ENCODE data around the gene TAX1BP1.

Gene TAX1BP1

GRCh38 chr7:27739909-27740448 lies at the start of gene TAX1BP1:
Gene TAX1BP1, plus strand, starts transcription at chr7:27740162. Its CDS starts 8,363 bp downstream, at chr7:27748525.
- DNase-seq, result peak; percentile 92

DNA sequence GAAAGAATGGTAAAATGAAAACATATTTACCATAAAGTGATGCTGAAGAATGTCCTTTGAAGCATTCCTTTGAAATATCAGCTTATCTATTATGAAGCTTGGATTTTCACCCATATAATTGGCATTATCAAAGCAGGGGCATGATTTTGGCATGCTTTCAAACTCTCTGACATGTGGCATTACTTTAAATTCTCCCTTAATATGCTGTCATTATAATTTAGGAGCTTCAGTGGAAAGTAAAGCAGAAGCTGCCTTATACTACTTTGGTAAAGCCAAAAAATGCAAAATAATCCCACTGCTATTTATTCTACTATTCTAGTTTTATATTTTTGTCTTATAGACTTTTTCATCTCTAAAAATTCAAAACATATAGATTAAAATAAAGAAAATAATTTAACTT lies 49.3 kb upstream of the TAX1BP1 start:
- no peak for DNase-seq

- DNase-seq, result peak; percentile 77
Measured at GRCh38 chr7:27693794-27694193, 46.2 kb upstream of the TAX1BP1 start.

DNA sequence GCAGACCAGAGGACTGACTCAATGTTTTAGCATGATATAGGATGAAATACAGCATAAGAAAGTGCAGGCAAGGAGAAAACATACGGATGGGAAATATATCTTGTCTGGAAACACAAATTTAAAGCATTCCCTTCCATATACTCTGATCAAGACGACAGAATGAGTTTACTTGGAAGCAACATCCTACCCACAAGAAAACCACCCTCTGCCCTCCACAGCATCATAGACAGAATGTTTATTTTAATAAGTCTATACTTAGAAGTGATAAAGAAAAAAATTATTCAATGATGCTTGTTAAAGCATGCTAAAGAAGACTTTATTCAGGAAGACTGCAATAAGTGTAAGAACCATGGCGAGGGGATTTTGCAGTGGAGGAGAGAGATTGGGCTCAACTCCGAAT lies 44.9 kb upstream of the TAX1BP1 start:
- DNase-seq, result no peak

DNA sequence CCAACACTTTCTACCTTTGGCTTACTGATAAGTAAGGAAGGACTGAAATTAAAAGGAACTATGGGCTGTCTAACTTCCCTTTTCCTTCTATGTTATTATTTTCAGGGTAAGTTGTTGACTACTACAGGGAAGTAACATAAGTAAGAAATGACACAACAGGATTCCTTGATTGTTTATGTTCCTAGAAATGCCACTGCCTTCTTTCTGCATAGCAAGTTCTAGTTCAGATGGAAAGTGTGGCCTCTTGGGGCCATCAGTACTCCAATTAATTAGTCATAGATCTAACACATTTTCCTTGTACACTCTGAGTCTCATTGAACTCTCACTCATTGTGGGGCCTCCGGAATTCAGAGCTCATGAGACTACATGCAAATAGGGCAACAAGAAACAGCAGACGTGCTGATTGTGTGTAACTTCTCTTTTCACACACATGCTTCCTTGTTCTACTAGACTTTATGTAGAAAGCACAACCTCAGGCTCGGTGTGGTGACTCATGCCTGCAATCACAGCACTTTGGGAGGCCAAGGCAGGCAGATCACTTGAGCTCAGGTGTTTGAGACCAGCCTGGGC lies 42.0 kb upstream of the TAX1BP1 start:
- peak; percentile 89 for DNase-seq

DNA sequence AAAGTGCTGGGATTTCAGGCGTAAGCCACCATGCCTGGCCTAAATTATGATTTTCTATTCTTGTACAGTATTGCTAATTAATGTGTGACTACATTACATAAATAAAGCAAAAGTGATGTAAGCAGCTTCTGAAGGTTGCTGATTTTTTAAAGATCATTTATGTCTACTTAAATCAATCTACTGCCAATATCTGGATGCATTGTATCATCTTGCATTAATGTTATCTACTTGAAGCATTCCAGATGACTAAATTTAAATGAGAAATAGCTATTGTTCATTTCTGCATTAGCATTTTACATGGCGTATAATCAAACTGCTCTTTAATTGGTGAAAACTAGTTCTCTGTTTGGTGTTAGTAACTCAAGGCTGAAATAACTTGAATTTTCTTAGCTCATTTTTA lies 40.2 kb upstream of the TAX1BP1 start:
- DNase-seq, result no peak

DNA sequence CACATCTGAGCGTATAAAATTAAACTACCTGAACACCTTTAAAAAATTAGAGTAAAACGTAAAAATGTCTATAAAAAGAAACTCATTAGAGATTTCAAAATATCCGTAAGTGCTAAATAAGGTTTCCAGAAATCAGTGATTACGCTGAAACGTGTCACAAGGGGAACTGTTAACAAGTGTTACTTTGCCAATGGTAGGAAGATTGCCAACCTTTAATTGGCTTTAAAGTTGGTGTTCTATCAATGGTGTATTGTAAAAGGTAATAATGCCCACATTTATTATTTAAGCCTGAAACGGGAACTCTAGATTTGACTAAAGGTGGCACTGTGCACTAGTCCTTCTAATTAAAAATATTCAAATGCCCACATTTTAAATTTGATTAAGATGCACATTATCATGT lies 39.5 kb upstream of the TAX1BP1 start:
- DNase-seq, result no peak

- DNase-seq, result no peak
Measured at GRCh38 chr7:27703181-27703580, 36.8 kb upstream of the TAX1BP1 start.

GRCh38 chr7:27704422-27705199 lies 35.4 kb upstream of the TAX1BP1 start:
- no peak for DNase-seq

GRCh38 chr7:27705200-27705594 lies 34.8 kb upstream of the TAX1BP1 start:
- no peak for DNase-seq

DNA sequence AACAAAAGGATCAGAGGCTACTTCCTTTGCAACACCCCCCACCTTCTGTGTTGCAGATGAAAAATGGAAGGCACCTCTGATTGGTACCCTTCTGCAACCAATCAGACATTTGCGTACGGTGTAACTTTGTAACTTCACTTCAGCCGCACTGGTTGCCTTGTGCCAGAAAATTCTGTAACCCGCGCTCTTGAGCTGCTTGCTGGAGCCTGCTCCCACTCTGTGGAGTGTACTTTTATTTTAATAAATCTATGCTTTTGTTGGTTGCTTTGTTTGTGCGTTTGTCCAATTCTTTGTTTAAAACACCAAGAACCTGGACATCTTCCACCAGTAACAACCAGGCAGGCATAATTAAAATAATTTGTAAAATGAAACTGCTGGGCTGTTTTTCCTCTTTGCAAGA lies 31.5 kb upstream of the TAX1BP1 start:
- no peak for DNase-seq

DNA sequence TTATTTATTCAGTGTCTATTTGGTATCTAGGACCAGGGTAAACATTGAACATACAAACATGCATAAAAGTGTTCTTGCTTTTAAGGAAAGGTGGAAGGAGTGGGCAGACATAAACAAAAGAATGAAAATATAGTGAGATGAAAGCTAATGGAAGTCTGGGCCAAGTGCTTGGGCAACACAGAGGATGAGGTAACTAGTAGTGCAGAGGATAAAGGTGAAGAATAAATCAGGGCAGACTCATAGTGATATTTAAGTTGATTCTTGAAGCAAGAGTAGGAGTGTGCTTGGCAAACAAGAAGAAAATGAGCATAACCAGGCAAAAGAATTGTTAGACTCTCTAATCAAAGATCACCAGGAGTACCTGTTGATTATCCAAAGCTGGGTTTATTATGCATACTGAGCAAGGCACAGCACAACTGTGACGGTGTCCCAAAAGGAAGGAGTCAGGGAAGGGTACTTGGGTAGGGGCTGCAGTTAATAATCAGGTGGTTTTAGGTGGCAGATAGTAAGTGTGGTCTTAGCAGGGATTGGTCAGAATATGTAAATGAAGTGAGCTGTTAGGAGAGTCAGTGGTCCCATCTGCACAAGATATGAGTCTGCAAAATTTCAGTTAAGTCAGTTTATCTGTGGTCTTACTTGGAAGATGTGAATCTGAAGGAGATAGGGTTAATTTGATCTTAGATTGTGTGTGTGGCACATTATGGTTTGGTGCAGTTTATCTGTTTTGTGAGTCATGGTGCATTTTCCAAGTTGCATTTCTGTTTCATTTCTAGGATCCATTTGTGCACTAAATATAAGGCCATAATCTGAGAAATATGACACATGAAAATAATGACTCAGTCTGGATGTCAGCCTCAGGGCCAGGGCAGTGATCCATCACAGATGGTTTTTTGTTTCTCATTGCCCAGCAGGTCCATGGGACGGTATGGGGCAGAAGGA lies 30.6 kb upstream of the TAX1BP1 start:
- DNase-seq, result no peak

DNA sequence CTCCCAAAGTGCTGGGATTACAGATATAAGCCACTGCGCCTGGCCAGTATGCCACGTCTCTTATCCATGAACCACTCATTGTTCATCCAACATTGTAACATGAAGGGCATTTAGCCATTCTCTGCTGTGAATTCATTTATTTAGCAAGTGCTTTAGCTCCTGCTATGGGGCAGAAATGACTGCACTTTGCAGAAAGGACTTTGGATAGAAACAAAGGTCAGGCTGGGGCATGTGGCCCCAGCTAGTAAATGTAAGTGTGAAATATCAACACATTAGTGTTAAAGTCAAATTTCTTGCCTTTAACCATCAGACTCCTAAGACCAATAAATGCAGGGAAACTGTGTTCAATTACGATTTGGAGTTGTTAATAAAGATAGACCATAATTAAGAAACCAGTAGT lies 27.7 kb upstream of the TAX1BP1 start:
- DNase-seq, result no peak

DNA sequence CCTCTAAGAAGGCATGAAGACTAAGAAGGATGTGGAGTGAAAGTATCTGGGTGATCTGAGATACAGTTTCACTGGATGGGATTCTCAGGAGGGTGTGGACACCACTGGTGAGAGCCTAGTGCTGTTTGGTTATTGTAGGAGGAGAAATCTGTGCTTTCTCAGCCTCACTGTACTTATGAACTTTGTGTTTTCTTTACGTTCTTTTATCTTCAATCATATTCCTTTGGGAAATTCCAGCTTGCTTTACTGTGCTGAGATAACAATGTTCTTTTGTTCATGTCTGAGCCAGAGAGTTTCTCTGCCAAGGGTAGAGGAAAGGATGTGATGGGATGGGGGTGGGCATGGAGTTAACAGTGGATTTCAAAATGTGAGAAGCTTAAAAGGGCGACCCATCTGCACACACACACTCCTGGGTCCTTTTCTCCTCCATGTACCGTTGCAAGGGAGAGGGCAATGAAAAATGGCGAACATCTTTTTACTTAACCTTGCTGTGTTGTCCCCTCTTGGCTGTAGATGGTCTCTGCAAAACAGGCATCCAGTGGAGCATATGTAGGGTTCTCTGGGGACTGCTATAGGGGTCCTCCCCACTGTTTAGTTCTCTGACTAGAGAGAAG lies 25.0 kb upstream of the TAX1BP1 start:
- DNase-seq, result no peak

GRCh38 chr7:27723085-27723484 lies 16.9 kb upstream of the TAX1BP1 start:
- DNase-seq, result no peak

GRCh38 chr7:27727058-27727457 lies 12.9 kb upstream of the TAX1BP1 start:
- no peak for DNase-seq

GRCh38 chr7:27730112-27730511 lies 9.8 kb upstream of the TAX1BP1 start:
- DNase-seq, result no peak

- DNase-seq, result no peak
Measured at GRCh38 chr7:27734583-27734982, 5.4 kb upstream of the TAX1BP1 start.

- no peak for DNase-seq
Measured at GRCh38 chr7:27735165-27735564, 4.8 kb upstream of the TAX1BP1 start.

- DNase-seq, result no peak
Measured at GRCh38 chr7:27735831-27736230, 4.1 kb upstream of the TAX1BP1 start.

GRCh38 chr7:27737178-27737577 lies 2.8 kb upstream of the TAX1BP1 start:
- no peak for DNase-seq

- no peak for DNase-seq
Measured at GRCh38 chr7:27737616-27738015, 2.3 kb upstream of the TAX1BP1 start.
